GM23338 (cell line): ENCODE data around the gene SMIM41. TPM values are rescaled to one million over a fixed set of nuclear protein-coding genes. Genes with fewer than 3 reads are reported as not detected.

ENCODE experiments used
- ATAC-seq: fragments of 200-7000 bp; cut with Tn5 transposase; 3 replicates; pipeline ENCODE4 v1.9.1; 2020
- DNase-seq: peaks from one replicate; pipeline ENCODE4 v3.0.0-alpha.2; 2015; ENCODE audit warnings: low spot score
- H2AFZ ChIP-seq: fragments of 200-600 bp; sonication (generic); 2 replicates; pipeline ENCODE4 v1.8.0; 2016; ENCODE audit warnings: antibody characterized with exemption, mild to moderate bottlenecking, moderate library complexity
- H3F3A ChIP-seq: fragments of 200-600 bp; sonication (generic); replicated peaks from 2 replicates; pipeline ENCODE4 v1.8.0; 2017; ENCODE audit warnings: antibody characterized with exemption, mixed run types, low read depth
- H3K27ac ChIP-seq: fragments of 200-600 bp; sonication (generic); 2 replicates; pipeline ENCODE4 v1.6.1; 2016; ENCODE audit warnings: low read depth
- H3K27me3 ChIP-seq: fragments of 200-600 bp; sonication (generic); 2 replicates; pipeline ENCODE4 v1.8.0; 2016; ENCODE audit warnings: mild to moderate bottlenecking, mixed run types, moderate library complexity; ENCODE audit not compliant: insufficient read depth
- H3K36me3 ChIP-seq: fragments of 200-600 bp; sonication (generic); 2 replicates; pipeline ENCODE4 v1.8.0; 2016; ENCODE audit warnings: mild to moderate bottlenecking; ENCODE audit not compliant: insufficient read depth
- H3K4me1 ChIP-seq: fragments of 200-600 bp; sonication (generic); 2 replicates; pipeline ENCODE4 v1.8.0; 2016; ENCODE audit warnings: mild to moderate bottlenecking, moderate library complexity; ENCODE audit not compliant: insufficient read depth
- H3K4me2 ChIP-seq: fragments of 200-600 bp; sonication (generic); 2 replicates; pipeline ENCODE4 v1.7.1; 2017; ENCODE audit warnings: mixed run types
- H3K4me3 ChIP-seq: fragments of 200-600 bp; sonication (generic); 2 replicates; pipeline ENCODE4 v1.6.1; 2016; ENCODE audit warnings: mixed run types
- H3K79me2 ChIP-seq: fragments of 200-600 bp; sonication (generic); replicated peaks from 2 replicates; pipeline ENCODE4 v1.8.0; 2017; ENCODE audit warnings: mild to moderate bottlenecking; ENCODE audit not compliant: insufficient read depth
- H3K9me2 ChIP-seq: fragments of 200-600 bp; sonication (generic); 2 replicates; pipeline ENCODE4 v1.8.0; 2017; ENCODE audit not compliant: insufficient read depth
- H4K20me1 ChIP-seq: fragments of 200-600 bp; sonication (generic); replicated peaks from 2 replicates; pipeline ENCODE4 v1.8.0; 2017; ENCODE audit warnings: mild to moderate bottlenecking; ENCODE audit not compliant: insufficient read depth
- H3K27ac Mint-ChIP-seq: 2 replicates; pipeline ENCODE4 v1.8.0; 2020; ENCODE audit warnings: inconsistent platforms, mild to moderate bottlenecking, moderate library complexity, mixed read lengths
- H3K27me3 Mint-ChIP-seq: 3 replicates; pipeline ENCODE4 v1.8.0; 2022; ENCODE audit warnings: low read depth, mild to moderate bottlenecking, moderate library complexity, mixed read lengths, inconsistent platforms; ENCODE audit not compliant: insufficient read depth, poor library complexity
- H3K36me3 Mint-ChIP-seq: 3 replicates; pipeline ENCODE4 v1.8.0; 2021; ENCODE audit warnings: low read depth, mild to moderate bottlenecking, inconsistent platforms, moderate library complexity, mixed read lengths
- H3K4me1 Mint-ChIP-seq: 3 replicates; pipeline ENCODE4 v1.8.0; 2020; ENCODE audit warnings: mild to moderate bottlenecking, inconsistent platforms, mixed read lengths
- H3K4me3 Mint-ChIP-seq: 3 replicates; pipeline ENCODE4 v1.8.0; 2021; ENCODE audit warnings: moderate library complexity, mild to moderate bottlenecking, inconsistent platforms, mixed read lengths
- H3K9me3 Mint-ChIP-seq: 3 replicates; pipeline ENCODE4 v1.8.0; 2020; ENCODE audit warnings: moderate library complexity, mild to moderate bottlenecking, inconsistent platforms, mixed read lengths
- CREB1 ChIP-seq: fragments of 250-450 bp; sonication (Bioruptor Pico); IDR thresholded peaks from 2 replicates; pipeline ENCODE4 v1.5.0; 2020; ENCODE audit warnings: low read depth, mild to moderate bottlenecking, moderate library complexity
- EZH2 ChIP-seq: fragments of 200-600 bp; sonication (generic); IDR thresholded peaks from one replicate; pipeline ENCODE4 v1.8.0; 2017; ENCODE audit warnings: antibody characterized with exemption, mild to moderate bottlenecking, low read depth; ENCODE audit not compliant: unreplicated experiment
- EZH2phosphoT487 ChIP-seq: fragments of 200-600 bp; sonication (generic); IDR thresholded peaks from one replicate; pipeline ENCODE4 v1.8.1; 2018; ENCODE audit warnings: antibody characterized with exemption; ENCODE audit not compliant: unreplicated experiment
- JUNB ChIP-seq: IDR thresholded peaks from one replicate; pipeline ENCODE4 v1.6.1; 2016; ENCODE audit warnings: antibody characterized with exemption; ENCODE audit not compliant: unreplicated experiment
- NANOG ChIP-seq: IDR thresholded peaks from 2 replicates; pipeline ENCODE4 v1.6.1; 2016; ENCODE audit warnings: antibody characterized with exemption, borderline replicate concordance
- POLR2AphosphoS5 ChIP-seq: IDR thresholded peaks from 2 replicates; pipeline ENCODE4 v1.6.1; 2016; ENCODE audit warnings: antibody characterized with exemption, low read depth
- STAT1 ChIP-seq: IDR thresholded peaks from one replicate; pipeline ENCODE4 v1.6.1; 2016; ENCODE audit warnings: antibody characterized with exemption; ENCODE audit not compliant: unreplicated experiment
- ZNF114 ChIP-seq: fragments of 250-450 bp; sonication (Bioruptor Pico); IDR thresholded peaks from 2 replicates; pipeline ENCODE4 v1.5.0; 2020; ENCODE audit warnings: mild to moderate bottlenecking, moderate library complexity
- ZNF331 ChIP-seq: fragments of 250-450 bp; sonication (Bioruptor Pico); IDR thresholded peaks from 2 replicates; pipeline ENCODE4 v1.5.0; 2020; ENCODE audit warnings: low read depth, mild to moderate bottlenecking, moderate library complexity
- polyA plus RNA-seq: library from polyadenylated mRNA; unstranded; fragments of >200 nt; fragmentation: Nextera tagmentation; extraction: Ambion mirVana; gene quantifications from 2 replicates; pipeline ENCODE4 v1.2.1, GENCODE V29; 2016
- total RNA-seq: library from RNA; depleted of rRNA; stranded (reverse); fragments of >200 nt; shearing (Covaris generic); gene quantifications from 2 replicates; pipeline ENCODE4 v1.2.3, GENCODE V29; 2014
- TF ChIP-seq, protein P1 (sequence below), 2 experiments: fragments of 200-600 bp in 1 of 2; sonication (generic) in 1 of 2; conservative IDR thresholded peaks; 2 replicates each; pipeline versions ENCODE4 v1.5.1 to v1.6.1; 2016 to 2017; ENCODE audit warnings: antibody characterized with exemption in 2 of 2, low read depth in 2 of 2, mild to moderate bottlenecking in 2 of 2, moderate library complexity in 1 of 2
- TF ChIP-seq, protein P2 (sequence below): IDR thresholded peaks from 2 replicates; pipeline ENCODE4 v1.6.1; 2016; ENCODE audit warnings: antibody characterized with exemption
- TF ChIP-seq, protein P3 (sequence below): IDR thresholded peaks from one replicate; pipeline ENCODE4 v1.6.1; 2018; ENCODE audit warnings: antibody characterized with exemption; ENCODE audit not compliant: unreplicated experiment
- TF ChIP-seq, protein P4 (sequence below): fragments of 250-450 bp; sonication (Bioruptor Pico); IDR thresholded peaks from 2 replicates; pipeline ENCODE4 v1.5.0; 2020; ENCODE audit warnings: mild to moderate bottlenecking, moderate library complexity

The SMIM41 gene
- total and polyA plus RNA-seq, 2 experiments from 2014 or later = 0.66 TPM

DNA sequence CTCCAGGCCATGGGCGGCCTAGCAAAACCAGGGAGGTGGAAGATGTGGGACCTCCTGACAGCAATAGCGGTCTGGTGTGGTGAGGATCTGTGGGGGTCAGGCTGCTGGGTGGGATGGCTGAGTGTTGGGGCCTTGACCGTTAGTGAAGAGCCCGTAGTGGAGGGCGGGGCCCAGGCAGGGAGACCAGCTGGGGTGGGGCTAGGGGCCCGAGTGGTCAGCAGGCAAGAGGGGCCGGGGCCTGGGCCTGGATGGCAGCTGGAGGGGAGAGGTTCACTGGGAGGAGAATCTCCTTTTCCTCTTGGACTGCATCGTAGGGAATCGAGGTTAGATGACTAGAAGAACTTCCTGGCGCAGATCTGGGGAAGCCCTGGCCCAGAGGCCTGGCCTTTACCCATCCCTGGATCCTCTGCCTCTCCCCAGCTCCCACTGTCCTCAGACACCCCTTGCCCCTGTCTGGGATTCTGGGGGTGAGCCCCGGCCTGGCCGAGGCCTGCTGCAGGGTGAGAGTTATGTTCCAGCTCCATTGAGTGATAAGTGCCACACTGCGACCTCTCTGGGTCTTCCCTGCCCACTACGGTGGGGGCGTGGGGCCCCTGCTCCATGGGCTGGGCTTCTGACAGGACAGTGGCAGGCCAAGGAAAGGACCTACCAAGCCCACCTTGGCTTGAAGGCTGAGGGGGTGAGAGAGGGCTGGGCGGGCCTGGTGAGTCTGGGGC is 65.2 kb downstream of the SMIM41 start:
- no peak overlapping the region for H3K27ac Mint-ChIP-seq
- no peaks in the 10 kb centered on the region for H3K79me2 ChIP-seq

More for the DNA sequence above, 65.2 kb downstream of the SMIM41 start:
- no peak overlapping the region for H3K27ac ChIP-seq
- no peak overlapping the region for H3K4me2 ChIP-seq
- no peaks in the 10 kb centered on the region for H4K20me1 ChIP-seq
- no peak for ATAC-seq
- no peaks in the 10 kb centered on the region for H3K36me3 ChIP-seq
- H3K4me3 ChIP-seq = no peak overlapping the region
- no peaks in the 10 kb centered on the region for H3F3A ChIP-seq
- H3K4me1 ChIP-seq = peaks cover 4% of the 10 kb centered on the region; the same call in 1 of the 2 replicates
- no peak overlapping the region for H2AFZ ChIP-seq
- no peak for TF ChIP-seq CREB1 (CRISPR knock-in tag)
- TF ChIP-seq, protein P1, sequence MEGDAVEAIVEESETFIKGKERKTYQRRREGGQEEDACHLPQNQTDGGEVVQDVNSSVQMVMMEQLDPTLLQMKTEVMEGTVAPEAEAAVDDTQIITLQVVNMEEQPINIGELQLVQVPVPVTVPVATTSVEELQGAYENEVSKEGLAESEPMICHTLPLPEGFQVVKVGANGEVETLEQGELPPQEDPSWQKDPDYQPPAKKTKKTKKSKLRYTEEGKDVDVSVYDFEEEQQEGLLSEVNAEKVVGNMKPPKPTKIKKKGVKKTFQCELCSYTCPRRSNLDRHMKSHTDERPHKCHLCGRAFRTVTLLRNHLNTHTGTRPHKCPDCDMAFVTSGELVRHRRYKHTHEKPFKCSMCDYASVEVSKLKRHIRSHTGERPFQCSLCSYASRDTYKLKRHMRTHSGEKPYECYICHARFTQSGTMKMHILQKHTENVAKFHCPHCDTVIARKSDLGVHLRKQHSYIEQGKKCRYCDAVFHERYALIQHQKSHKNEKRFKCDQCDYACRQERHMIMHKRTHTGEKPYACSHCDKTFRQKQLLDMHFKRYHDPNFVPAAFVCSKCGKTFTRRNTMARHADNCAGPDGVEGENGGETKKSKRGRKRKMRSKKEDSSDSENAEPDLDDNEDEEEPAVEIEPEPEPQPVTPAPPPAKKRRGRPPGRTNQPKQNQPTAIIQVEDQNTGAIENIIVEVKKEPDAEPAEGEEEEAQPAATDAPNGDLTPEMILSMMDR (conservative IDR thresholded peaks at IDR 0.05; ENCODE audit: low read depth in 2 of 2) = no peak
- TF ChIP-seq, protein P2, sequence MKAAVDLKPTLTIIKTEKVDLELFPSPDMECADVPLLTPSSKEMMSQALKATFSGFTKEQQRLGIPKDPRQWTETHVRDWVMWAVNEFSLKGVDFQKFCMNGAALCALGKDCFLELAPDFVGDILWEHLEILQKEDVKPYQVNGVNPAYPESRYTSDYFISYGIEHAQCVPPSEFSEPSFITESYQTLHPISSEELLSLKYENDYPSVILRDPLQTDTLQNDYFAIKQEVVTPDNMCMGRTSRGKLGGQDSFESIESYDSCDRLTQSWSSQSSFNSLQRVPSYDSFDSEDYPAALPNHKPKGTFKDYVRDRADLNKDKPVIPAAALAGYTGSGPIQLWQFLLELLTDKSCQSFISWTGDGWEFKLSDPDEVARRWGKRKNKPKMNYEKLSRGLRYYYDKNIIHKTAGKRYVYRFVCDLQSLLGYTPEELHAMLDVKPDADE = no peak
- TF ChIP-seq, protein P3, sequence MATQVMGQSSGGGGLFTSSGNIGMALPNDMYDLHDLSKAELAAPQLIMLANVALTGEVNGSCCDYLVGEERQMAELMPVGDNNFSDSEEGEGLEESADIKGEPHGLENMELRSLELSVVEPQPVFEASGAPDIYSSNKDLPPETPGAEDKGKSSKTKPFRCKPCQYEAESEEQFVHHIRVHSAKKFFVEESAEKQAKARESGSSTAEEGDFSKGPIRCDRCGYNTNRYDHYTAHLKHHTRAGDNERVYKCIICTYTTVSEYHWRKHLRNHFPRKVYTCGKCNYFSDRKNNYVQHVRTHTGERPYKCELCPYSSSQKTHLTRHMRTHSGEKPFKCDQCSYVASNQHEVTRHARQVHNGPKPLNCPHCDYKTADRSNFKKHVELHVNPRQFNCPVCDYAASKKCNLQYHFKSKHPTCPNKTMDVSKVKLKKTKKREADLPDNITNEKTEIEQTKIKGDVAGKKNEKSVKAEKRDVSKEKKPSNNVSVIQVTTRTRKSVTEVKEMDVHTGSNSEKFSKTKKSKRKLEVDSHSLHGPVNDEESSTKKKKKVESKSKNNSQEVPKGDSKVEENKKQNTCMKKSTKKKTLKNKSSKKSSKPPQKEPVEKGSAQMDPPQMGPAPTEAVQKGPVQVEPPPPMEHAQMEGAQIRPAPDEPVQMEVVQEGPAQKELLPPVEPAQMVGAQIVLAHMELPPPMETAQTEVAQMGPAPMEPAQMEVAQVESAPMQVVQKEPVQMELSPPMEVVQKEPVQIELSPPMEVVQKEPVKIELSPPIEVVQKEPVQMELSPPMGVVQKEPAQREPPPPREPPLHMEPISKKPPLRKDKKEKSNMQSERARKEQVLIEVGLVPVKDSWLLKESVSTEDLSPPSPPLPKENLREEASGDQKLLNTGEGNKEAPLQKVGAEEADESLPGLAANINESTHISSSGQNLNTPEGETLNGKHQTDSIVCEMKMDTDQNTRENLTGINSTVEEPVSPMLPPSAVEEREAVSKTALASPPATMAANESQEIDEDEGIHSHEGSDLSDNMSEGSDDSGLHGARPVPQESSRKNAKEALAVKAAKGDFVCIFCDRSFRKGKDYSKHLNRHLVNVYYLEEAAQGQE = no peak
- no peak for TF ChIP-seq STAT1
- TF ChIP-seq EZH2 = no peak
- TF ChIP-seq POLR2AphosphoS5 = no peak
- no peak for TF ChIP-seq ZNF331 (CRISPR knock-in tag)
- TF ChIP-seq, protein P4, sequence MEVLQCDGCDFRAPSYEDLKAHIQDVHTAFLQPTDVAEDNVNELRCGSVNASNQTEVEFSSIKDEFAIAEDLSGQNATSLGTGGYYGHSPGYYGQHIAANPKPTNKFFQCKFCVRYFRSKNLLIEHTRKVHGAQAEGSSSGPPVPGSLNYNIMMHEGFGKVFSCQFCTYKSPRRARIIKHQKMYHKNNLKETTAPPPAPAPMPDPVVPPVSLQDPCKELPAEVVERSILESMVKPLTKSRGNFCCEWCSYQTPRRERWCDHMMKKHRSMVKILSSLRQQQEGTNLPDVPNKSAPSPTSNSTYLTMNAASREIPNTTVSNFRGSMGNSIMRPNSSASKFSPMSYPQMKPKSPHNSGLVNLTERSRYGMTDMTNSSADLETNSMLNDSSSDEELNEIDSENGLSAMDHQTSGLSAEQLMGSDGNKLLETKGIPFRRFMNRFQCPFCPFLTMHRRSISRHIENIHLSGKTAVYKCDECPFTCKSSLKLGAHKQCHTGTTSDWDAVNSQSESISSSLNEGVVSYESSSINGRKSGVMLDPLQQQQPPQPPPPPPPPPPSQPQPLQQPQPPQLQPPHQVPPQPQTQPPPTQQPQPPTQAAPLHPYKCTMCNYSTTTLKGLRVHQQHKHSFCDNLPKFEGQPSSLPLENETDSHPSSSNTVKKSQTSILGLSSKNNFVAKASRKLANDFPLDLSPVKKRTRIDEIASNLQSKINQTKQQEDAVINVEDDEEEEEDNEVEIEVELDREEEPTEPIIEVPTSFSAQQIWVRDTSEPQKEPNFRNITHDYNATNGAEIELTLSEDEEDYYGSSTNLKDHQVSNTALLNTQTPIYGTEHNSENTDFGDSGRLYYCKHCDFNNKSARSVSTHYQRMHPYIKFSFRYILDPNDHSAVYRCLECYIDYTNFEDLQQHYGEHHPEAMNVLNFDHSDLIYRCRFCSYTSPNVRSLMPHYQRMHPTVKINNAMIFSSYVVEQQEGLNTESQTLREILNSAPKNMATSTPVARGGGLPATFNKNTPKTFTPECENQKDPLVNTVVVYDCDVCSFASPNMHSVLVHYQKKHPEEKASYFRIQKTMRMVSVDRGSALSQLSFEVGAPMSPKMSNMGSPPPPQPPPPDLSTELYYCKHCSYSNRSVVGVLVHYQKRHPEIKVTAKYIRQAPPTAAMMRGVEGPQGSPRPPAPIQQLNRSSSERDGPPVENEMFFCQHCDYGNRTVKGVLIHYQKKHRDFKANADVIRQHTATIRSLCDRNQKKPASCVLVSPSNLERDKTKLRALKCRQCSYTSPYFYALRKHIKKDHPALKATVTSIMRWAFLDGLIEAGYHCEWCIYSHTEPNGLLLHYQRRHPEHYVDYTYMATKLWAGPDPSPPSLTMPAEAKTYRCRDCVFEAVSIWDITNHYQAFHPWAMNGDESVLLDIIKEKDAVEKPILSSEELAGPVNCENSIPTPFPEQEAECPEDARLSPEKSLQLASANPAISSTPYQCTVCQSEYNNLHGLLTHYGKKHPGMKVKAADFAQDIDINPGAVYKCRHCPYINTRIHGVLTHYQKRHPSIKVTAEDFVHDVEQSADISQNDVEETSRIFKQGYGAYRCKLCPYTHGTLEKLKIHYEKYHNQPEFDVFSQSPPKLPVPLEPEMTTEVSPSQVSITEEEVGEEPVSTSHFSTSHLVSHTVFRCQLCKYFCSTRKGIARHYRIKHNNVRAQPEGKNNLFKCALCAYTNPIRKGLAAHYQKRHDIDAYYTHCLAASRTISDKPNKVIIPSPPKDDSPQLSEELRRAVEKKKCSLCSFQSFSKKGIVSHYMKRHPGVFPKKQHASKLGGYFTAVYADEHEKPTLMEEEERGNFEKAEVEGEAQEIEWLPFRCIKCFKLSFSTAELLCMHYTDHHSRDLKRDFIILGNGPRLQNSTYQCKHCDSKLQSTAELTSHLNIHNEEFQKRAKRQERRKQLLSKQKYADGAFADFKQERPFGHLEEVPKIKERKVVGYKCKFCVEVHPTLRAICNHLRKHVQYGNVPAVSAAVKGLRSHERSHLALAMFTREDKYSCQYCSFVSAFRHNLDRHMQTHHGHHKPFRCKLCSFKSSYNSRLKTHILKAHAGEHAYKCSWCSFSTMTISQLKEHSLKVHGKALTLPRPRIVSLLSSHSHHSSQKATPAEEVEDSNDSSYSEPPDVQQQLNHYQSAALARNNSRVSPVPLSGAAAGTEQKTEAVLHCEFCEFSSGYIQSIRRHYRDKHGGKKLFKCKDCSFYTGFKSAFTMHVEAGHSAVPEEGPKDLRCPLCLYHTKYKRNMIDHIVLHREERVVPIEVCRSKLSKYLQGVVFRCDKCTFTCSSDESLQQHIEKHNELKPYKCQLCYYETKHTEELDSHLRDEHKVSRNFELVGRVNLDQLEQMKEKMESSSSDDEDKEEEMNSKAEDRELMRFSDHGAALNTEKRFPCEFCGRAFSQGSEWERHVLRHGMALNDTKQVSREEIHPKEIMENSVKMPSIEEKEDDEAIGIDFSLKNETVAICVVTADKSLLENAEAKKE (CRISPR knock-in tag) = no peak
- TF ChIP-seq JUNB = no peak
- no peak for TF ChIP-seq ZNF114 (CRISPR knock-in tag)
- no peak for TF ChIP-seq NANOG
- no peak for TF ChIP-seq EZH2phosphoT487
- DNase-seq = no peak
- Mint-ChIP-seq H3K36me3 (no peaks in the 10 kb centered on the region), H3K27me3 (peaks cover 12% of the 10 kb centered on the region), H3K4me1 (peaks cover 41% of the 10 kb centered on the region), H3K9me3 (no peaks in the 10 kb centered on the region), H3K4me3 (no peak overlapping the region)
- no peaks in the 10 kb centered on the region for H3K27me3 ChIP-seq
- H3K9me2 ChIP-seq = no peaks in the 10 kb centered on the region
